GM12864 (cell line): ENCODE results near the gene TMPO.
"Not testable (repeated sequence)": the region's sequence is repeated elsewhere in the genome, so short reads cannot be mapped to it uniquely, and the experiment has no call there.

Experiments used
- DNase-seq: peaks from one replicate; pipeline ENCODE4 v3.0.0-alpha.2; 2011; ENCODE audit warnings: low read depth
- H3K4me3 ChIP-seq: 2 replicates; pipeline ENCODE4 v1.5.1; 2011; ENCODE audit warnings: mild to moderate bottlenecking, low read depth, low read length, control low read depth
- TF ChIP-seq, protein P1 (sequence below): IDR thresholded peaks from 2 replicates; pipeline ENCODE4 v1.5.1; 2011; ENCODE audit warnings: low read depth, mild to moderate bottlenecking, moderate library complexity, low read length, control low read depth, inconsistent platforms; ENCODE audit errors: missing control alignments

TMPO gene

DNA sequence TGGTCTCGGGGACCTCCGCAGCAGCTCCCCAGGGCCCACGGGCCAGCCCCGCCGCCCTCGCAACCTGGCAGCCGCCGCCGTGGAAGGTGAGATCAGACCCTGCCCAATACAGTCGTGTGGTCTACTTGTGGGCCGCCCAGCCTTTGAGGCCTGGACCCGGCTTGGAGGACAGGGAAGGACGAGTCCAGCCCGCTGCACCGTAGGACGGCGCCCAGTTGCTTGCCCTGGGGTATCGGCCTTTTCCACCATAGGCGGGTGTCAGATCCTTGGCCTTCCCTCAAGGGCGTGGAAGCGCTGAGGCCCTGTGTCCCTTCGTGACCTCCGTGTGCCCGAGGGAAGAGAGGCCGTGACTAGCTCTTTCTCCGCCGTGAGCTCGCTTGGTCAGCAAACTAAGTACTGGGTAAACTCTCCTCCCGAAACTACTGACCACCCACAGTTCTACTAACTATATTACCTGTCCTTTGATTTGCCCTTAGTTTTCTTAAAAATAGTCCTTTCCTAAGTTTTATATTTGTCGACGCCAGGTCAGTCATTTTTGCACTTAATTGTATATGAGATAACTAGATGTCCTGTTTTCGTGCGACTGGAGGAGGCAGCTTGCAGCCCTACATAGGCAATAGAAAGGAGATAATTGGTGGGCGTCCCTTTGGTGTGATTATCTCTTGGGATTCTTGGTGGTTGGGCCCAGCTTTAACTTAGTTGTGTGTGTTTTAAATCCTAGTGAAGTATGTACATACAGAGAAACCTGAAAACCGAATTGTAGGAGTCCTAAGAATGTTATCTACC lies 78.9 kb downstream of the TMPO start:
- TF ChIP-seq, protein P1, sequence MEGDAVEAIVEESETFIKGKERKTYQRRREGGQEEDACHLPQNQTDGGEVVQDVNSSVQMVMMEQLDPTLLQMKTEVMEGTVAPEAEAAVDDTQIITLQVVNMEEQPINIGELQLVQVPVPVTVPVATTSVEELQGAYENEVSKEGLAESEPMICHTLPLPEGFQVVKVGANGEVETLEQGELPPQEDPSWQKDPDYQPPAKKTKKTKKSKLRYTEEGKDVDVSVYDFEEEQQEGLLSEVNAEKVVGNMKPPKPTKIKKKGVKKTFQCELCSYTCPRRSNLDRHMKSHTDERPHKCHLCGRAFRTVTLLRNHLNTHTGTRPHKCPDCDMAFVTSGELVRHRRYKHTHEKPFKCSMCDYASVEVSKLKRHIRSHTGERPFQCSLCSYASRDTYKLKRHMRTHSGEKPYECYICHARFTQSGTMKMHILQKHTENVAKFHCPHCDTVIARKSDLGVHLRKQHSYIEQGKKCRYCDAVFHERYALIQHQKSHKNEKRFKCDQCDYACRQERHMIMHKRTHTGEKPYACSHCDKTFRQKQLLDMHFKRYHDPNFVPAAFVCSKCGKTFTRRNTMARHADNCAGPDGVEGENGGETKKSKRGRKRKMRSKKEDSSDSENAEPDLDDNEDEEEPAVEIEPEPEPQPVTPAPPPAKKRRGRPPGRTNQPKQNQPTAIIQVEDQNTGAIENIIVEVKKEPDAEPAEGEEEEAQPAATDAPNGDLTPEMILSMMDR: no peak
- H3K4me3 ChIP-seq: peak overlapping the region; percentile 96
- DNase-seq: no peak

DNA sequence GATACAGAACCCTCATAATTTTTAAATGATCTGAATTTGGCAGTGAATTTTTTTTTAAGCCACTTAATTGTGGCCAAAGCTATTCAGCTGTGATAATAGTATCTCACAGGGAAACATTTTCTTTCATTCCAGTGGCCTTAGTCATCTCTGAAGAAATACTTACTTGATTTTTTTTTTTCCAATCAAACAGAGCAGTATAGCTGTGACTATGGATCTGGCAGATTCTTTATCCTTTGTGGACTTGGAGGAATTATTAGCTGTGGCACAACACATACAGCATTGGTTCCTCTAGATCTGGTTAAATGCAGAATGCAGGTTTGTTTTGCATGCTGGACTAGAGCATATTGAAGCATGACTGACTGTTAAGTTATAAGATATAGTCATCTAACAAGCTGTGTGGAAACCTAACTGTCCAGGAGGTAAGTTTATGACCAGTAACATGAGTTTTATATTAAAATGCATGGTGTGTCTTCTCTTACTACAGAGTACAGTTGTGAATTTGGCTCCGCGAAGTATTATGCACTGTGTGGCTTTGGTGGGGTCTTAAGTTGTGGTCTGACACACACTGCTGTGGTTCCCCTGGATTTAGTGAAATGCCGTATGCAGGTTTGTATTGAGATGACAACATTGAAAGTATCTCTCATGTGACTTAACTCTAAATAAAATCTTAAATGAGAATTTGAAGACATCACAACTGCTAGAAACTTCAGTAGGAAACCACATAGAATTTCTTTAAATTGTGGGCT lies 80.0 kb downstream of the TMPO start:
- peak overlapping the region; percentile 96 for H3K4me3 ChIP-seq
- no peak for DNase-seq
- TF ChIP-seq, protein P1: no peak

DNA sequence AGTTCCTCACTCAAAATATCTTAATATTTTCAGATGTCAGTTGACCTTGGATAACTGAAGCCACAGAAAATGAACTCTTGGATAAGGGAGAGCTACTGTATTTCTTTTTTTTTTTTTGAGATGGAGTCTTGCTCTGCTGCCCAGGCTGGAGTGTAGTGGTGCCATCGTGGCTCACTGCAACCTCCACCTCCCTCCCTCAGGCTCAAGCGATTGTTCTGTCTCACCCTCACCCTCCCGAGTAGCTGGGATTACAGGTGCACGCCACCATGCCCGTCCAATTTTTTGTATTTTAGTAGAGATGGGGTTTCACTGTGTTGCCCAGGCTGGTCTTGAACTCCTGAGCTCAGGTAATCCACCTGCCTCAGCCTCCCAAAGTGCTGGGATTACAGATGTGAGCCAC lies 81.9 kb downstream of the TMPO start:
- DNase-seq, H3K4me3 ChIP-seq: not testable (repeated sequence)
